Right hindlimb (tissue), 1 donor: ENCODE measurements around the gene NOTCH1.

Experiments used
- DNase-seq: peaks from one replicate; pipeline ENCODE4 v3.0.0-alpha.2; 2018

NOTCH1 gene

GRCh38 chr9:136497916-136498695, 47.7 kb downstream of the NOTCH1 start:
- DNase-seq, result no peak

GRCh38 chr9:136496801-136497620, 48.8 kb downstream of the NOTCH1 start:
- DNase-seq, result no peak

GRCh38 chr9:136496181-136496580, 49.7 kb downstream of the NOTCH1 start:
- no peak for DNase-seq

GRCh38 chr9:136495238-136495800, 50.5 kb downstream of the NOTCH1 start:
- no peak for DNase-seq

- DNase-seq, result no peak
These were observed 51.2 kb downstream of the NOTCH1 start for GRCh38 chr9:136494531-136495215.

GRCh38 chr9:136494012-136494411, 51.8 kb downstream of the NOTCH1 start:
- no peak for DNase-seq

- no peak for DNase-seq
These were observed 52.3 kb downstream of the NOTCH1 start for GRCh38 chr9:136493567-136493971.

GRCh38 chr9:136492978-136493522, 52.8 kb downstream of the NOTCH1 start:
- DNase-seq, result no peak

- DNase-seq, result no peak
These were observed 56.1 kb downstream of the NOTCH1 start for GRCh38 chr9:136489731-136490130.

- peak; percentile 72 for DNase-seq
These were observed 57.3 kb downstream of the NOTCH1 start for GRCh38 chr9:136488247-136489214.

GRCh38 chr9:136487672-136488071, 58.2 kb downstream of the NOTCH1 start:
- DNase-seq, result no peak

- DNase-seq, result no peak
These were observed 58.8 kb downstream of the NOTCH1 start for GRCh38 chr9:136486823-136487620.

- DNase-seq, result no peak
These were observed 59.7 kb downstream of the NOTCH1 start for GRCh38 chr9:136486131-136486530.

GRCh38 chr9:136485049-136486045, 60.5 kb downstream of the NOTCH1 start:
- peak; percentile 88 for DNase-seq

- peak; percentile 45 for DNase-seq
These were observed 61.4 kb downstream of the NOTCH1 start for GRCh38 chr9:136484153-136485048.

- DNase-seq, result peak; percentile 96
These were observed 62.2 kb downstream of the NOTCH1 start for GRCh38 chr9:136483589-136484152.

GRCh38 chr9:136482793-136483588, 62.9 kb downstream of the NOTCH1 start, which contains the start of gene SEC16A:
Gene SEC16A (minus strand): TSS chr9:136483040. CDS start chr9:136477615, 5,425 bp downstream.
- peak; percentile 100 for DNase-seq
